GM18909 (cell line): ENCODE data around the gene DTD1.
"Not testable (repeated sequence)": the region's sequence is repeated elsewhere in the genome, so short reads cannot be mapped to it uniquely, and the experiment has no call there.

Source experiments
- ATAC-seq: cut with Tn5 transposase; IDR thresholded peaks from one replicate; pipeline ENCODE4 v1.9.1; 2021; ENCODE audit warnings: mild to moderate bottlenecking; ENCODE audit not compliant: unreplicated experiment, poor library complexity

Gene DTD1

GRCh38 chr20:18783385-18783959 lies 195.6 kb downstream of the DTD1 start:
- ATAC-seq = no peak

GRCh38 chr20:18787046-18787445 lies 199.2 kb downstream of the DTD1 start:
- not testable (repeated sequence) for ATAC-seq

GRCh38 chr20:18788021-18788420 lies 200.2 kb downstream of the DTD1 start:
- no peak for ATAC-seq

GRCh38 chr20:18790787-18791186 lies 202.9 kb downstream of the DTD1 start:
- ATAC-seq = no peak

GRCh38 chr20:18793625-18794427 lies 206.0 kb downstream of the DTD1 start:
- ATAC-seq = peak; percentile 99

GRCh38 chr20:18794428-18794787 lies 206.6 kb downstream of the DTD1 start:
- no peak for ATAC-seq

- ATAC-seq = no peak
Observed at GRCh38 chr20:18795366-18795765, 207.5 kb downstream of the DTD1 start.

- ATAC-seq = no peak
Observed at GRCh38 chr20:18796282-18796833, 208.5 kb downstream of the DTD1 start.

- ATAC-seq = no peak
Observed at GRCh38 chr20:18801516-18801915, 213.7 kb downstream of the DTD1 start.

GRCh38 chr20:18802012-18802634 lies 214.3 kb downstream of the DTD1 start:
- ATAC-seq = no peak

GRCh38 chr20:18805881-18806280 lies 218.0 kb downstream of the DTD1 start:
- ATAC-seq = no peak

- ATAC-seq = no peak
Observed at GRCh38 chr20:18808712-18809111, 220.9 kb downstream of the DTD1 start.

GRCh38 chr20:18811186-18811585 lies 223.3 kb downstream of the DTD1 start:
- ATAC-seq = no peak

GRCh38 chr20:18811904-18812303 lies 224.1 kb downstream of the DTD1 start:
- no peak for ATAC-seq

- ATAC-seq = no peak
Observed at GRCh38 chr20:18813483-18813882, 225.6 kb downstream of the DTD1 start, which contains the start of gene SCP2D1. Gene SCP2D1, plus strand, starts transcription at chr20:18813783. Its CDS starts 33 bp downstream, at chr20:18813816.

GRCh38 chr20:18815194-18815942 lies 227.5 kb downstream of the DTD1 start:
- ATAC-seq = no peak
